ENCODE results near the gene DCHS2.

Gene DCHS2

DNA sequence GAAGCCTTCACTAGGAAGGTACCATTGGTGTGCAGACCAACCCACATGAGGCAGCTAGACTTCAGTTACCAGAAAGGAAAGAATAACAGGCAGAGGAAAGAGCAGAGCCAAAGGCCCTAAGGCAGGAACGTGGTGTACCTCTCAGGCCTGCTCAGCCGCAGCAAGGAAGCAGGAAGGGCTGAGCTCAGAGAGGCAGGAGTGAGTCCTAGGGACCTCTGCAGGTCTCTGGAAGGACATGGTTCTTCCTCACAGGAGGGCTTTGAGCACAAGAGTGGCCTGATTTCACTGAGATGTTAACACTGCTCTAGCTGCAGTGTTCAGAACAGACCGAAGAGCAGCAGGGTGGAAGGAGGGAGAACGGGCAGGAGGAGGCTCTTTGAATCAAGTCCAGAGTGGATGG lies 124.6 kb downstream of the DCHS2 start:
- DNase-seq = no peak

GRCh38 chr4:154364066-154364845 lies 127.3 kb downstream of the DCHS2 start:
- no peak for DNase-seq

GRCh38 chr4:154361450-154361849 lies 130.1 kb downstream of the DCHS2 start:
- DNase-seq = no peak

DNA sequence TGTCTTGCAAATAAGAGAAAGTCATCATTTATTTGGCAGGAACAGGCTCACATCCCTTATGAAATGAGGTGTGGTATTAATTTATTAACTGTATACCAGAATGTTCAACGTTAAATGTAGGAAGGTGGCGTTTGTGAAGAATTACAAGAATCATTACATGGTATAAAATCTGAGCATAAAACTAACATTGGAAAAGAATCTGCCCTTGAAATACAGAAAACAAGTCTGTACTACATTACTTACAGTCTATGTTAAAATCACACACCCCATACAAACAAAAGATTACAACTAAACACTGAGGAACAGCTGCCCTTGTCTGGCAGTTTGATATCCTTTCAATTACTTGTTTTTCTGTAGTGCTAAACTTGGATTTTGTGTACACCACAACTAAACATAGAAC lies 131.1 kb downstream of the DCHS2 start:
- DNase-seq = no peak

GRCh38 chr4:154354883-154355282 lies 136.7 kb downstream of the DCHS2 start:
- DNase-seq = no peak

- no peak for DNase-seq
These were observed 141.8 kb downstream of the DCHS2 start for GRCh38 chr4:154349829-154350228.

GRCh38 chr4:154348657-154349056 lies 142.9 kb downstream of the DCHS2 start:
- DNase-seq = no peak

DNA sequence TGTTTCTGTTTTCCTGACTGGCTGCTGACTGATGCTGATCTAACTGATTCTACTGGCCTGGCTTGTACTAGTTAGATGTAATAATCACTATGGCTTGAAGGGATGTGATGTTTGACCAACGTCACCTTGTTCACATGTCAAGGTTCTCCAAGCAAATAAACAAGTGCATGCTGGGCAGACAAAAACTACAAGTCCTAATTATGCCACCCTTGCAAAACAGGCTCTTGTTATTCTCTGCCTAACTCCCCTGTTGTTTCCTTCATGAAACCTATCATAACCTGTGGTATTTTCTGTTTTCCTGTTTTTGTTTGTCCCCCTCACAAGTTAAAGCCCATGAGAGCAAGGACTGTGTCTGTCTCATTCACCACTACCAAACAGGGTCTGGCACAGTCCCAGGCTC lies 146.2 kb downstream of the DCHS2 start:
- no peak for DNase-seq

DNA sequence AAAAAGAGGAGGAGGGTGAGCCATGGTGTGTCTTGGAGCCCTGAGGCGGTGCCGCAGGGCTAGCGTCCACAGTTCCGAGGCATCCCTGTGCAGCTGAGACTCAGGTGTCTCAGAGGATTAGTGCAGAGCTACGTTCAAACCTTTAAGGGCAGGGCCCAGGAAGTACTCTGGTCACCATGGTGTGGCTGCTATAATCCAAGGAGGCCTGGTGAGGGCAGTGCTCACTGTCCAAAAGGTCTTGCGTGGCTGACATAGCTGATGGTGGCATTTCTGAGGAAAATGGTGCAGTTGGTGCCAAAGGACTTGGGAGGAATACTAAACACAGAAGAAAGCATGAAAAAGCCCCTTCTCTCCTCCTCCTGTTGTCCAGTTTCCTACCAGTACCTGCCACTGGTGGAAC lies 146.9 kb downstream of the DCHS2 start:
- no peak for DNase-seq

DNA sequence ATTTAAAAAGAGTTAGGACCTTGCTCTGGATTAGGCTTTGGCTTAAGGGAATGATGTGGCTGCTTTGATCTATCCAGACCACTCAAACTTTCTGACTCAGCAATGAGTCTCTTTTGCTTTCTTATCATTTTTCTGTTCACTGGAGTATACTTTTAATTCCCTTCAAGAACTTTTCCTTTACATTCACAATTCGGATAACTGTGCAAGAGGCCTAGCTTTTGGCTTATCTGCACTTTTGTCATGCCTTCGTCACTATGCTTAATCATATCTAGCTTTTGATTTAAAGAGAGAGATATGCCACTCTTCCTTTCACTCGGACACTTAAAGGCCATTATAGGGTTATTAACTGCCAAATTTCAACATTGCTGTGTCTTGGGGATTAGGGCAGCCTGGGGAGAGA lies 147.9 kb downstream of the DCHS2 start:
- DNase-seq = no peak

GRCh38 chr4:154341448-154341847 lies 150.2 kb downstream of the DCHS2 start:
- no peak for DNase-seq

GRCh38 chr4:154335588-154335987 lies 156.0 kb downstream of the DCHS2 start:
- DNase-seq = no peak

DNA sequence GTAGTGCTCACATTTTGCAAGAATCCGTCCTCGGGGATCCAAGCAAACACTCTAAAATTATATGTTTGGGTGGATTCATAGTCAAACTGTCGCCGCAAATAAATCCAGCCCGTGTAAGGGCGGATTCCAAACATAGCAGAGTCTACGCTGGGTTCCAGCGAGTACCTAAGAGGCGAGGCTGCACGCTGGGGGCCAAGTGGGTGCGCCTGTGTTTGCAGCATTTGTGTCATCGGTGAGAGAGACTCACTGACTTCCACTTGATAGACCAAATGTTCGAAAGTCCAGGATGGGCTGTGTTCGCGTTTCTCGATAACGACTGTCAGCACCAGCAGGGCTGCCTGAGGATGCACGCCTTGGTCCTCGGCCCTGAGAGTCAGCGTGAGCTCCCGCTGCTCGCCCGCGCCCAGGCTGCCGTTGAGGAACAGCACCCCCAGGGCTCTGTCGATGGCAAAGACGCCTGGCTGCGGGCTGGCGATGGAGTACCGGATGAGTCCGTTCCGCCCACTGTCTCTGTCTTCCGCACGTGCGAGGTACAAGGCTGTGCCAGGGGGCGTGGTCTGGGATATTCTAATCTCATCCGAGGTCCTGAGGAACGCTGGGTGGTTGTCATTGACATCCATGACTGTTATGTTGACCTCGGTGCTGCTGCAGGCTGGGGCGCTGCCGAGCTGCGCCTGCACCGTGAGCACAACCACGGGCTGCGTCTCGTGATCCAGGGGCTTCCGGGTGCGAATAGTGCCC lies 158.7 kb downstream of the DCHS2 start:
- peak; percentile 64 for DNase-seq

DNA sequence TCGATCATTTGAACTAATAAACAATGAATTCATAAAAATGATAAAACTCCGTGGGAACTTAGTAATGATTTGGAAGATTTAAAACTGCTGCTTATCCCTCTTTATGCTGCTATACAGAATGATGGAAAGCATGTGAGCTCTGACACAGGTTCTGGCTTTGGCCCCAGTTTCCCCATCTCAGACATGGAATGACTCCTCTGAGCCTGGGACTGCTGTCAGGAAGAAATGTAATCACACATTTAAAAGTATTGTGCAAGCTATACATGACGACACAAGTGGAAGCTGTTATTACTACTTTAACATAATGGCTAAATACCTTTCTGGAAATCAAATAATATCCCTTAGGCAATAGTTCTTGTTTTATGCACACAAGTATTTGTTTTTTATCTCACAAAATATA lies 161.7 kb downstream of the DCHS2 start:
- no peak for DNase-seq

- DNase-seq = no peak
These were observed 162.2 kb downstream of the DCHS2 start for GRCh38 chr4:154329268-154329868.

DNA sequence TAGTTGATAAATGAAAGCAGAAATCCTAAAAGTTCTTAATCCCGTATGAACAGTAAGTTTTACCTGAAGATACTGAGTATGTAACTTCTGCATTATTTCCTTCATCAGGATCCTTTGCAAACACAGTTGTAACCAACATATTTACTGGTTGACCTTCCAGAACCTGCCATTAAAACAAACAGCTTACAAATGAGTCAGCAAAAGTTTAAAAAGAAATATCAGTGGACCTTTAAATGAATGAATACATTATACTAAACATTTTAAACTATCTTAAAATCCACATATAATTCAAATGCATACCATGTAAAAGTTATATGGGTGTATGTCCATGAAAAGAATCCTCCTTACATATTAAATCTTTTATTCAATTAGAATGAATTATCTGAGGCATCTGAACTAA lies 163.6 kb downstream of the DCHS2 start:
- no peak for DNase-seq

GRCh38 chr4:154320521-154320920 lies 171.1 kb downstream of the DCHS2 start:
- DNase-seq = no peak

DNA sequence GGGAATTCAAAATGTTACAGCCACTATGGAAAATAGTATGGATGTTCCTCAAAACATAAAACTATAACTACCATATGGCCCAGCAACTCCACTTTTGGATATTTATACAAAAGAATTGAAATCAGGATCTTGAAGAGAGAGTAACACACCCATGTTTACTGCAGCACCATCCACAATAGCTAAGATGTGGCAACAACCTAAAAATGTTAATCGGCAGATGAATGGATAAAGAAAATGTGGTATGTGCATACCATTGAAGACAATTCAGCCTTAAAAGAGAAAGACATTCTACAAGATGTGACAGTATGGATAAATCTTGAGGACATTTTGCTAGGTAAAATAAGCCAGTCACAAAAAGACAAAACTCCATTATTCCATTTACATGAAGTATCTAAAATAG lies 171.9 kb downstream of the DCHS2 start:
- DNase-seq = no peak

DNA sequence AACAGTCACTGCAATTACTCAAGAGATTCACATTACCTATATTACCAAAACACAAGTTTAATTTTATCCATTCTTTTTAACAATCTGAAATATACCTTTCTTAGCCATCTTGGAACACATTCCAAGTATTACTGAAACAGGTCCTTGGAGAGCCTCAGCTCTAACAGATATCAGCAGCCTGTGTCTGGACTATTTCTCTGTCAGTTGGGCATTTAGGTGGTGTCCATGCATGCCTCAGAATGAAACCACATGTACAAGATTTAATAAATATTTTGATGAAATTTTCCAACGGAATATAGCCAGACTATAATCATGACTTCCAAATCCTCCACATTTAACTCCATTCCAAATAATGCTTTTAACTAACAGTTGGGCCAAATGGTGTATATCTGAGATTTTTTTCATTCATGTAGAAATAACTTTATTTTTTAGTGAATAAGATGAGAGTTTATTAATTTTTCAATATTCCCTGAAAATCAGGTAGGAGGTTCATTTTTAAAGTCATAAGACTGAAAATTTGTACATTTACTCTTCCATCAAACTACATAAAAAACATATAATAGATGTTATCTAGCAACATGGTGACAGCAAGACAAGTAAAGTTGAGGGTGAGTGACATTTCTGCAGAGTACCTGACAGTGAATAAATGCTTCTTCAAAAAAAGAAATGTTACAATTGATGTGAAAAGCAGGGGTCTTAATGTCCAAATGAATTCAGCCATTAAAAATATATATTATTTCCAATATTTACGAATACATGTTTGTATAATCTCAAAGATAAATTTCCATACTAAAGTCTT lies 174.2 kb downstream of the DCHS2 start:
- DNase-seq = no peak

DNA sequence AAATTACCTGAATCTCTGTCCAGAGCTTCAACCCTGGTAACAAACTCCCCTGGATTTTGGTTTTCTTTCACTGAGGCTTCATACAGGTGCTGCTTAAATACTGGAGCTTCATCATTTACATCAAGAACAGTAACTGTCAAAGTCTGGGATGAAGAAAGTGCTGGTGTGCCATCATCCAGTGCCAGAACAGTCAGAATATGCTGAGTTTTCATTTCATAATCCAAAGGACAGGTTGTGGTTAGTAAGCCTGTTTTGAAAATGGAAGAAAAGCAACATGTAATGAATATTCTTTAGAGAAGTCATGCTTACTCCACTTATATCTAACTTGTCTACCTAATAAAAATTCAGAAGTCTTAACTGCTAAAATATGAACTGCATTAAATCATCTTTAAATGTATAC lies 175.9 kb downstream of the DCHS2 start:
- DNase-seq = no peak

- no peak for DNase-seq
These were observed 177.4 kb downstream of the DCHS2 start for GRCh38 chr4:154314248-154314647.

- no peak for DNase-seq
These were observed 178.5 kb downstream of the DCHS2 start for GRCh38 chr4:154313004-154313585.

DNA sequence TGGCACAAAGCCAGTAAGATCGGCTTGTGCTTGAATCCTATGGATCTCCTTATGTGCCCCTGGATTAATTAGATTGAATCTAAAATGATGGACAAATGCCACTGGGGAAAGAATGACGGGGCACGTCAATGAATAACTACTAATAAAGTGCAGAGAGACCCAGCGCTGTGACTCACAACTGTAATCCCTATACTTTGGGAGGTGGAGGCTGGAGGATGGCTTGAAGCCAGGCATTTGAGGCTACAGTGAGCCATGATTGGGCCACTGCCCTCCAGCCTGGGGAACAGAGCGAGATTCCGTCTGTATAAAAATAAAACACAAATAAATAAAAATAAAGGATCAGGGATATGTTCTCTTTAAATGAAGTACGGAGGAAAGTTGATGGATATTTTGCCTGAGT lies 179.4 kb downstream of the DCHS2 start:
- DNase-seq = no peak

Measured in CD4-positive, alpha-beta T cell treated with Interleukin-17A for 4 hours (primary cell).